CD14-positive monocyte (primary cell): Measurements from ENCODE around the gene GALNT17. TPM values are rescaled to one million over a fixed set of nuclear protein-coding genes. Genes with fewer than 3 reads are reported as not detected.
A peak's percentile ranks its signal among the peaks of the same experiment; 100 is the strongest.
"Not testable (repeated sequence)": the region's sequence is repeated elsewhere in the genome, so short reads cannot be mapped to it uniquely, and the experiment has no call there.

Source experiments
- DNase-seq, 3 donors: peaks; one replicate each; pipeline ENCODE4 v3.0.0-alpha.2; 2011 to 2022
- H2AFZ ChIP-seq: 2 replicates; pipeline ENCODE4 v1.6.0; 2012; ENCODE audit warnings: mild to moderate bottlenecking, low read depth, low read length, inconsistent platforms; ENCODE audit not compliant: insufficient read depth, poor library complexity, severe bottlenecking
- H3K27ac ChIP-seq, 2 donors: 1 replicate in 1 of 2; 2 replicates in 1 of 2; pipeline ENCODE4 v1.5.1; 2012 to 2013; ENCODE audit warnings: low read length in 2 of 2, control low read depth in 1 of 2, inconsistent platforms in 1 of 2, low read depth in 1 of 2, mild to moderate bottlenecking in 1 of 2
- H3K27me3 ChIP-seq, 2 donors: one replicate each; pipeline versions ENCODE4 v1.6.0 to v1.6.1; 2011 to 2013; ENCODE audit warnings: low read length in 2 of 2; ENCODE audit not compliant: control insufficient read depth in 2 of 2, insufficient read depth in 2 of 2
- H3K36me3 ChIP-seq, 2 donors: replicated peaks in 1 of 2; 1 replicate in 1 of 2; 2 replicates in 1 of 2; pipeline versions ENCODE4 v1.5.1 to v1.6.1; 2012 to 2013; ENCODE audit warnings: low read length in 2 of 2, control low read depth in 1 of 2, inconsistent platforms in 1 of 2, mild to moderate bottlenecking in 1 of 2; ENCODE audit not compliant: insufficient read depth in 2 of 2, control insufficient read depth in 1 of 2
- H3K4me1 ChIP-seq, 2 donors: 1 replicate in 1 of 2; 2 replicates in 1 of 2; pipeline versions ENCODE4 v1.5.1 to v1.6.1; 2012 to 2013; ENCODE audit warnings: low read length in 2 of 2, control low read depth in 1 of 2, inconsistent platforms in 1 of 2, mild to moderate bottlenecking in 1 of 2, moderate library complexity in 1 of 2; ENCODE audit not compliant: insufficient read depth in 2 of 2, control insufficient read depth in 1 of 2
- H3K4me2 ChIP-seq: replicated peaks from 2 replicates; pipeline ENCODE3; 2012; ENCODE audit warnings: low read length, moderate library complexity, mild to moderate bottlenecking; ENCODE audit not compliant: poor library complexity, severe bottlenecking; ENCODE audit errors: extremely low read depth
- H3K4me3 ChIP-seq, 3 experiments: fragments of 200-600 bp in 1 of 3; sonication (generic) in 1 of 3; replicated peaks in 1 of 3; 1 replicate in 2 of 3; 2 replicates in 1 of 3; pipeline ENCODE4 v1.5.1; 2011 to 2013; ENCODE audit warnings: low read length in 3 of 3, mild to moderate bottlenecking in 3 of 3, control low read depth in 2 of 3, low read depth in 2 of 3, inconsistent platforms in 1 of 3, moderate library complexity in 1 of 3
- H3K79me2 ChIP-seq: 2 replicates; pipeline ENCODE4 v1.6.0; 2012; ENCODE audit warnings: mild to moderate bottlenecking, control low read depth, inconsistent platforms, low read length, moderate library complexity; ENCODE audit not compliant: insufficient read depth
- H3K9ac ChIP-seq: 2 replicates; pipeline ENCODE4 v1.6.0; 2017; ENCODE audit warnings: low read length, mild to moderate bottlenecking; ENCODE audit not compliant: insufficient read depth, poor library complexity, severe bottlenecking
- H3K9me3 ChIP-seq, 2 donors: replicated peaks in 1 of 2; 1 replicate in 1 of 2; 2 replicates in 1 of 2; pipeline versions ENCODE4 v1.5.1 to v1.6.1; 2012 to 2013; ENCODE audit warnings: low read length in 2 of 2, control low read depth in 1 of 2; ENCODE audit not compliant: control insufficient read depth in 1 of 2, insufficient read depth in 1 of 2
- H4K20me1 ChIP-seq: 2 replicates; pipeline ENCODE4 v1.6.0; 2012; ENCODE audit warnings: mild to moderate bottlenecking, low read length, control low read depth, moderate library complexity; ENCODE audit not compliant: insufficient read depth
- H3K27ac Mint-ChIP-seq, 7 donors: one replicate each; pipeline ENCODE4 v1.8.0; 2020; ENCODE audit warnings: mild to moderate bottlenecking in 7 of 7, mixed read lengths in 7 of 7, moderate library complexity in 6 of 7, inconsistent platforms in 2 of 7
- H3K27me3 Mint-ChIP-seq, 3 donors: one replicate each; pipeline ENCODE4 v1.8.0; 2021 to 2022; ENCODE audit warnings: low read depth in 3 of 3, mild to moderate bottlenecking in 3 of 3, mixed read lengths in 3 of 3, moderate library complexity in 3 of 3, inconsistent platforms in 1 of 3
- H3K36me3 Mint-ChIP-seq, 2 donors: one replicate each; pipeline ENCODE4 v1.8.0; 2020; ENCODE audit warnings: mixed read lengths in 2 of 2, inconsistent platforms in 1 of 2, mild to moderate bottlenecking in 1 of 2
- H3K4me1 Mint-ChIP-seq: one replicate; pipeline ENCODE4 v1.8.0; 2020; ENCODE audit warnings: mild to moderate bottlenecking, mixed read lengths
- H3K4me3 Mint-ChIP-seq, 2 donors: one replicate each; pipeline ENCODE4 v1.8.0; 2020; ENCODE audit warnings: mild to moderate bottlenecking in 2 of 2, mixed read lengths in 2 of 2, moderate library complexity in 1 of 2
- H3K9me3 Mint-ChIP-seq, 7 donors: one replicate each; pipeline ENCODE4 v1.8.0; 2020 to 2022; ENCODE audit warnings: mixed read lengths in 7 of 7, mild to moderate bottlenecking in 6 of 7, moderate library complexity in 6 of 7, inconsistent platforms in 2 of 7
- WGBS: methylation state at CpG from one replicate; pipeline ENCODE4 v1.1.5; 2013; ENCODE audit warnings: missing lambda C conversion rate; ENCODE audit not compliant: insufficient coverage; 5-methylcytosine and 5-hydroxymethylcytosine counted together
- intact Hi-C, 2 donors: fragments of 100-400 bp; cut with micrococcal nuclease; formaldehyde crosslinking; loops; one replicate each; pipeline versions ENCODE4 v1.15.0 to v1.15.1; 2023
- polyA plus RNA-seq, 3 donors: library from polyadenylated mRNA; depleted of rRNA in 1 of 3; unstranded in 2 of 3; stranded (reverse) in 1 of 3; fragments of 300-500 nt in 2 of 3; fragments of >200 nt in 1 of 3; fragmentation: Illumina TruSeq in 2 of 3; gene quantifications; 1 replicate in 2 of 3; 2 replicates in 1 of 3; pipeline ENCODE4 v1.2.3, GENCODE V29; 2012 to 2021
- TF ChIP-seq, protein P1 (sequence below): fragments of 200-600 bp; IDR thresholded peaks from one replicate; pipeline ENCODE4 v1.8.0; 2022; ENCODE audit warnings: antibody characterized with exemption, mild to moderate bottlenecking

The GALNT17 gene
- polyA plus RNA-seq, 3 donors, result not detected

DNA sequence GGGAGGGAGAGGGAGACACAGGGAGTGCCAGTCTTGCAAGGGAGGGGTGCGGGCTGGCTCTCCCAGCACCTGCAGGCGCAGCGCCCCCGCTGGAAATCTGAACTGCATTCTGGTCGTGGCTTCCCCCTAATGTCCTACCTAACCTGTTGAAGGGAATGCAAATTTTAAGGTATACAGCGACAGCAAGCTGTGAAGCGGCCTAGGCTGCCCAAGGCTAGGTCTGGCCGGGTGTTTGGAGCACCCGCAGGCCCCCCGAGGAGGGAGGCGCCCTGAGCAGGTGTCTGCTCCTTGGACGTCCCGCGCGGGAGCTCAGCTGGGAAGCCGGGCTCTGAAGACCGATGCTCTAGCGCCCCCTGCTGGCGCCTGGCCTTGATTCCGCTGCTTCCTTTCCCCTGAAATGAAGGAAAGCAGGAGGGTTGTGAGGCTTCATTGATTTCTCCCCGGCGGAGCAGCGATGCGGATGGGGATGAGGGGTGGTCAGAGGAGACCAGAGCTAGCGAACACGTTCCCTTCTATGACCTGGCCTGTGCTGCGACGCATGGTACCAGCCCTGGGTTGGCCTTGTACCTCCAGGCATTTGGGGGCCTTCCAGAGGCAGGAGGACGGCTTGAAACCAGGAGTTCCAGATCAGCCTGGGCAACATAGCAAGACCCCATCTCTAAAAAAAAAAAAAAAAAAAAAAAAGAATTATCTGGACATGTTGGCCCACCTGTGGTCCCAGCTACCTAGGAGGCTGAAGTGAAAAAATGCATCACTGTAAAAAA is 601.3 kb downstream of the GALNT17 start:
- H3K9ac ChIP-seq, result no peak overlapping the region
- H3K36me3 ChIP-seq, result no peaks in the 10 kb centered on the region
- no peak overlapping the region for H3K4me3 Mint-ChIP-seq
- peaks cover 0 to 2% (median 0%) of the 10 kb centered on the region in 7 donors for H3K9me3 Mint-ChIP-seq
- H3K9me3 ChIP-seq, result no peaks in the 10 kb centered on the region
- H2AFZ ChIP-seq, result no peak overlapping the region
- 0% methylated on average over 17 of the region's 29 CpGs for WGBS
- no peaks in the 10 kb centered on the region for H3K4me1 Mint-ChIP-seq
- H3K4me3 ChIP-seq, result no peak overlapping the region
- no peaks in the 10 kb centered on the region for H4K20me1 ChIP-seq
- peak; percentile 29 to 41 (median 37) for DNase-seq
- H3K27me3 Mint-ChIP-seq, result peaks cover 2 to 10% (median 8%) of the 10 kb centered on the region in 3 donors
- no peak overlapping the region for H3K27ac ChIP-seq
- H3K4me1 ChIP-seq, result no peaks in the 10 kb centered on the region
- TF ChIP-seq, protein P1, sequence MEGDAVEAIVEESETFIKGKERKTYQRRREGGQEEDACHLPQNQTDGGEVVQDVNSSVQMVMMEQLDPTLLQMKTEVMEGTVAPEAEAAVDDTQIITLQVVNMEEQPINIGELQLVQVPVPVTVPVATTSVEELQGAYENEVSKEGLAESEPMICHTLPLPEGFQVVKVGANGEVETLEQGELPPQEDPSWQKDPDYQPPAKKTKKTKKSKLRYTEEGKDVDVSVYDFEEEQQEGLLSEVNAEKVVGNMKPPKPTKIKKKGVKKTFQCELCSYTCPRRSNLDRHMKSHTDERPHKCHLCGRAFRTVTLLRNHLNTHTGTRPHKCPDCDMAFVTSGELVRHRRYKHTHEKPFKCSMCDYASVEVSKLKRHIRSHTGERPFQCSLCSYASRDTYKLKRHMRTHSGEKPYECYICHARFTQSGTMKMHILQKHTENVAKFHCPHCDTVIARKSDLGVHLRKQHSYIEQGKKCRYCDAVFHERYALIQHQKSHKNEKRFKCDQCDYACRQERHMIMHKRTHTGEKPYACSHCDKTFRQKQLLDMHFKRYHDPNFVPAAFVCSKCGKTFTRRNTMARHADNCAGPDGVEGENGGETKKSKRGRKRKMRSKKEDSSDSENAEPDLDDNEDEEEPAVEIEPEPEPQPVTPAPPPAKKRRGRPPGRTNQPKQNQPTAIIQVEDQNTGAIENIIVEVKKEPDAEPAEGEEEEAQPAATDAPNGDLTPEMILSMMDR, result peak; percentile 91
- no peaks in the 10 kb centered on the region for H3K36me3 Mint-ChIP-seq
- no peak overlapping the region for H3K4me2 ChIP-seq
- intact Hi-C loops, result loop anchor here in 1 of 2 donors (10.0 kb wide), 1 partner anchor 878 kb away; no protein-coding TSS in a partner anchor
- no peak overlapping the region for H3K27ac Mint-ChIP-seq
- no peaks in the 10 kb centered on the region for H3K79me2 ChIP-seq
- no peaks in the 10 kb centered on the region for H3K27me3 ChIP-seq

DNA sequence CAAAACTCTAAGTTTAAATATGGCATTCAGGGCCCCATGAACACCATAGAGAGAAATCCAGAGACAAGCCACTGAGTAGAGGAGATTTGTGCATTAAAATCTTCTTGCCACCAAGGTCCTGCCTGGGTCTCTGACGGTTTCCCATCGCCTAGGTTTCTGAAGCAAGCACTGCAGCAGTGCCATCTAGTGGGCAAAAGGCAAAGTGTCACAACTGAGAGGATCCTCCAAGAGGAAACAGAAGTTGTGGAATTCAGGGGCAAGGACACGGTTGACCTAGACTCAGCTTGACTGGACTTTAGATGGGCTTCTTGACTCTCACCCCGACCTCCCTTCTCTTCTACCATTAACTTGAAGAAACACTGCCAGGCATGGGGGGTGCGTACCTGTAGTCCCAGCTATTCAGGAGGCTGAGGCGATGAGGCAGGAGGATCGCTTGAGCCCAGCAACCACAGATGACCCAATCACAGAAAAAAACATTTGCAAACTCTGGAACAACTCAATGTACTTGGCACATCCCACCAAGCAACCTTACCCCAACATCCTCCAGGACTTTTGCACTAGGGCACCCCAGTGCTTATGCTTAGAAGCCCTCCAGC is 604.1 kb downstream of the GALNT17 start:
- no peak overlapping the region for H3K4me3 Mint-ChIP-seq
- peaks cover 0 to 2% (median 0%) of the 10 kb centered on the region in 7 donors for H3K9me3 Mint-ChIP-seq
- Histone ChIP-seq H3K9me3 (no peaks in the 10 kb centered on the region), H3K4me3 (no peak overlapping the region), H3K4me1 (no peaks in the 10 kb centered on the region), H3K9ac (no peak overlapping the region), H3K27ac (no peak overlapping the region), H3K4me2 (no peak overlapping the region), H3K36me3 (no peaks in the 10 kb centered on the region), H3K27me3 (no peaks in the 10 kb centered on the region), H4K20me1 (no peaks in the 10 kb centered on the region), H2AFZ (no peak overlapping the region), H3K79me2 (no peaks in the 10 kb centered on the region)
- intact Hi-C loops, result loop anchor here in 1 of 2 donors (10.0 kb wide), 1 partner anchor 881 kb away; no protein-coding TSS in a partner anchor
- no peaks in the 10 kb centered on the region for H3K4me1 Mint-ChIP-seq
- H3K27ac Mint-ChIP-seq, result no peak overlapping the region
- 46% methylated on average over 6 of the region's 7 CpGs for WGBS
- peaks cover 2 to 9% (median 7%) of the 10 kb centered on the region in 3 donors for H3K27me3 Mint-ChIP-seq
- TF ChIP-seq, protein P1, result peak; percentile 87
- peak; percentile 18 to 33 (median 24) for DNase-seq
- no peaks in the 10 kb centered on the region for H3K36me3 Mint-ChIP-seq

DNA sequence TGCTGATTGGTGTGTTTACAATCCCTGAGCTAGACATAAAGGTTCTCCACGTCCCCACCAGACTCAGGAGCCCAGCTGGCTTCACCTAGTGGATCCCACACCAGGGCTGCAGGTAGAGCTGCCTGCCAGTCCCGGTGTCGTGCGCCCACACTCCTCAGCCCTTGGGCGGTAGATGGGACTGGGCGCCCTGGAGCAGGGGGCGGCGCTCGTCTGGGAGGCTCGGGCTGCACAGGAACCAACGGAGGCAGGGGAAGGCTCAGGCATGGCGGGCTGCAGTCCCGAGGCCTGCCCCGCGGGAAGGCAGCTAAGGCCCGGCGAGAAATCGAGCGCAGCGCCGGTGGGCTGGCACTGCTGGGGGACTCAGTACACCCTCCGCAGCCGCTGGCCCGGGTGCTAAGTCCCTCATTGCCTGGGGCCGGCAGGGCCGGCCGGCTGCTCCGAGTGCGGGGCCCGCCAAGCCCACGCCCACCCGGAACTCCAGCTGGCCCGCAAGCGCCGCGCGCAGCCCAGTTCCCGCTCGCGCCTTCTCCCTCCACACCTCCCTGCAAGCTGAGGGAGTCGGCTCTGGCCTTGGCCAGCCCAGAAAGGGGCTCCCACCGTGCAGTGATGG is 606.1 kb downstream of the GALNT17 start:
- H3K4me3 Mint-ChIP-seq, H3K36me3 Mint-ChIP-seq, H3K4me3 ChIP-seq, H3K4me1 ChIP-seq, H3K27me3 ChIP-seq, H3K79me2 ChIP-seq, H3K4me2 ChIP-seq, H3K27ac Mint-ChIP-seq, H3K4me1 Mint-ChIP-seq, DNase-seq, H3K27ac ChIP-seq, H3K9ac ChIP-seq, H3K27me3 Mint-ChIP-seq, H3K9me3 Mint-ChIP-seq, H3K9me3 ChIP-seq, H4K20me1 ChIP-seq, H3K36me3 ChIP-seq, H2AFZ ChIP-seq: not testable (repeated sequence)
- WGBS, result 96% methylated on average over 25 of the region's 42 CpGs
- intact Hi-C loops, result loop anchor here in 1 of 2 donors (10.0 kb wide), 1 partner anchor 883 kb away; no protein-coding TSS in a partner anchor
